ENCODE measurements around the gene ANKRD63.

Gene ANKRD63

GRCh38 chr15:40270246-40270995, 12.4 kb downstream of the ANKRD63 start:
- Histone ChIP-seq H3K4me1 (ENCODE audit: insufficient read depth, insufficient read length) (peaks cover 18% of the 10 kb centered on the region), H3K4me3 (ENCODE audit: insufficient read length, low read depth) (no peak overlapping the region), H3K27me3 (ENCODE audit: insufficient read depth, insufficient read length) (no peaks in the 10 kb centered on the region), H3K9me3 (ENCODE audit: insufficient read depth, low read length) (peaks cover 4% of the 10 kb centered on the region; the same call in 1 of the 2 replicates), H3K36me3 (ENCODE audit: insufficient read depth, insufficient read length, low read length) (no peaks in the 10 kb centered on the region), H3K9ac (ENCODE audit: insufficient read length, low read depth) (no peak overlapping the region)
- no peak for DNase-seq (ENCODE audit: low read depth, low spot score)
- TF ChIP-seq YY1 (IDR thresholded peaks at IDR 0.05; ENCODE audit: insufficient read depth, insufficient read length) = no peak
- no peak for TF ChIP-seq SUZ12 (IDR thresholded peaks at IDR 0.05; ENCODE audit: extremely low read depth, insufficient read depth, insufficient read length)
- TF ChIP-seq ZNF274 (IDR thresholded peaks at IDR 0.05; ENCODE audit: low read depth, low read length) = no peak

- TF ChIP-seq YY1 (IDR thresholded peaks at IDR 0.05; ENCODE audit: insufficient read depth, insufficient read length) (no peak), SUZ12 (IDR thresholded peaks at IDR 0.05; ENCODE audit: extremely low read depth, insufficient read depth, insufficient read length) (no peak), ZNF274 (IDR thresholded peaks at IDR 0.05; ENCODE audit: low read depth, low read length) (no peak)
- Histone ChIP-seq H3K9me3 (ENCODE audit: insufficient read depth, low read length) (peaks cover 4% of the 10 kb centered on the region; the same call in 1 of the 2 replicates), H3K4me3 (ENCODE audit: insufficient read length, low read depth) (no peak overlapping the region), H3K36me3 (ENCODE audit: insufficient read depth, insufficient read length, low read length) (no peaks in the 10 kb centered on the region), H3K9ac (ENCODE audit: insufficient read length, low read depth) (no peak overlapping the region), H3K4me1 (ENCODE audit: insufficient read depth, insufficient read length) (peaks cover 20% of the 10 kb centered on the region), H3K27me3 (ENCODE audit: insufficient read depth, insufficient read length) (no peaks in the 10 kb centered on the region)
- no peak for DNase-seq (ENCODE audit: low read depth, low spot score)
Measured at GRCh38 chr15:40269604-40270003, 13.3 kb downstream of the ANKRD63 start.

GRCh38 chr15:40267670-40268069, 15.2 kb downstream of the ANKRD63 start:
- Histone ChIP-seq H3K9me3 (ENCODE audit: insufficient read depth, low read length) (no peaks in the 10 kb centered on the region), H3K9ac (ENCODE audit: insufficient read length, low read depth) (no peak overlapping the region), H3K4me3 (ENCODE audit: insufficient read length, low read depth) (no peak overlapping the region), H3K36me3 (ENCODE audit: insufficient read depth, insufficient read length, low read length) (no peaks in the 10 kb centered on the region), H3K27me3 (ENCODE audit: insufficient read depth, insufficient read length) (no peaks in the 10 kb centered on the region), H3K4me1 (ENCODE audit: insufficient read depth, insufficient read length) (peaks cover 20% of the 10 kb centered on the region)
- no peak for DNase-seq (ENCODE audit: low read depth, low spot score)
- TF ChIP-seq ZNF274 (IDR thresholded peaks at IDR 0.05; ENCODE audit: low read depth, low read length) (no peak), YY1 (IDR thresholded peaks at IDR 0.05; ENCODE audit: insufficient read depth, insufficient read length) (no peak), SUZ12 (IDR thresholded peaks at IDR 0.05; ENCODE audit: extremely low read depth, insufficient read depth, insufficient read length) (no peak)

- Histone ChIP-seq H3K9ac (ENCODE audit: insufficient read length, low read depth) (peak overlapping the region; percentile 51), H3K4me3 (ENCODE audit: insufficient read length, low read depth) (no peak overlapping the region), H3K4me1 (ENCODE audit: insufficient read depth, insufficient read length) (peaks cover 20% of the 10 kb centered on the region), H3K9me3 (ENCODE audit: insufficient read depth, low read length) (no peaks in the 10 kb centered on the region), H3K27me3 (ENCODE audit: insufficient read depth, insufficient read length) (no peaks in the 10 kb centered on the region), H3K36me3 (ENCODE audit: insufficient read depth, insufficient read length, low read length) (no peaks in the 10 kb centered on the region)
- DNase-seq (ENCODE audit: low read depth, low spot score) = no peak
- TF ChIP-seq ZNF274 (IDR thresholded peaks at IDR 0.05; ENCODE audit: low read depth, low read length) (no peak), YY1 (IDR thresholded peaks at IDR 0.05; ENCODE audit: insufficient read depth, insufficient read length) (no peak), SUZ12 (IDR thresholded peaks at IDR 0.05; ENCODE audit: extremely low read depth, insufficient read depth, insufficient read length) (no peak)
Measured at GRCh38 chr15:40266828-40267304, 16.0 kb downstream of the ANKRD63 start.

- Histone ChIP-seq H3K9ac (ENCODE audit: insufficient read length, low read depth) (no peak overlapping the region), H3K9me3 (ENCODE audit: insufficient read depth, low read length) (no peaks in the 10 kb centered on the region), H3K27me3 (ENCODE audit: insufficient read depth, insufficient read length) (no peaks in the 10 kb centered on the region), H3K4me1 (ENCODE audit: insufficient read depth, insufficient read length) (peaks cover 20% of the 10 kb centered on the region), H3K4me3 (ENCODE audit: insufficient read length, low read depth) (no peak overlapping the region), H3K36me3 (ENCODE audit: insufficient read depth, insufficient read length, low read length) (no peaks in the 10 kb centered on the region)
- no peak for DNase-seq (ENCODE audit: low read depth, low spot score)
- TF ChIP-seq YY1 (IDR thresholded peaks at IDR 0.05; ENCODE audit: insufficient read depth, insufficient read length) = no peak
- TF ChIP-seq ZNF274 (IDR thresholded peaks at IDR 0.05; ENCODE audit: low read depth, low read length) = no peak
- TF ChIP-seq SUZ12 (IDR thresholded peaks at IDR 0.05; ENCODE audit: extremely low read depth, insufficient read depth, insufficient read length) = no peak
Measured at GRCh38 chr15:40265875-40266274, 17.0 kb downstream of the ANKRD63 start.

- H3K9me3 ChIP-seq (ENCODE audit: insufficient read depth, low read length) = no peaks in the 10 kb centered on the region
- TF ChIP-seq YY1 (IDR thresholded peaks at IDR 0.05; ENCODE audit: insufficient read depth, insufficient read length) (no peak), SUZ12 (IDR thresholded peaks at IDR 0.05; ENCODE audit: extremely low read depth, insufficient read depth, insufficient read length) (no peak), ZNF274 (IDR thresholded peaks at IDR 0.05; ENCODE audit: low read depth, low read length) (no peak)
- no peaks in the 10 kb centered on the region for H3K27me3 ChIP-seq (ENCODE audit: insufficient read depth, insufficient read length)
- no peak overlapping the region for H3K9ac ChIP-seq (ENCODE audit: insufficient read length, low read depth)
- H3K4me1 ChIP-seq (ENCODE audit: insufficient read depth, insufficient read length) = peaks cover 20% of the 10 kb centered on the region
- DNase-seq (ENCODE audit: low read depth, low spot score) = no peak
- no peaks in the 10 kb centered on the region for H3K36me3 ChIP-seq (ENCODE audit: insufficient read depth, insufficient read length, low read length)
- H3K4me3 ChIP-seq (ENCODE audit: insufficient read length, low read depth) = no peak overlapping the region
Measured at GRCh38 chr15:40265355-40265754, 17.5 kb downstream of the ANKRD63 start.

- no peak for DNase-seq (ENCODE audit: low read depth, low spot score)
- no peak overlapping the region for H3K9ac ChIP-seq (ENCODE audit: insufficient read length, low read depth)
- peaks cover 16% of the 10 kb centered on the region for H3K4me1 ChIP-seq (ENCODE audit: insufficient read depth, insufficient read length)
- H3K27me3 ChIP-seq (ENCODE audit: insufficient read depth, insufficient read length) = no peaks in the 10 kb centered on the region
- TF ChIP-seq SUZ12 (IDR thresholded peaks at IDR 0.05; ENCODE audit: extremely low read depth, insufficient read depth, insufficient read length) = no peak
- TF ChIP-seq ZNF274 (IDR thresholded peaks at IDR 0.05; ENCODE audit: low read depth, low read length) = no peak
- TF ChIP-seq YY1 (IDR thresholded peaks at IDR 0.05; ENCODE audit: insufficient read depth, insufficient read length) = no peak
- H3K9me3 ChIP-seq (ENCODE audit: insufficient read depth, low read length) = no peaks in the 10 kb centered on the region
- no peaks in the 10 kb centered on the region for H3K36me3 ChIP-seq (ENCODE audit: insufficient read depth, insufficient read length, low read length)
- H3K4me3 ChIP-seq (ENCODE audit: insufficient read length, low read depth) = no peak overlapping the region
Measured at GRCh38 chr15:40264321-40265153, 18.3 kb downstream of the ANKRD63 start.

Data from NT2/D1 (cell line).